Suprapubic skin (tissue), 4 donors: Measurements from ENCODE around the gene TYSND1. TPM values are rescaled to one million over a fixed set of nuclear protein-coding genes. Genes with fewer than 3 reads are reported as not detected.
"Not testable (repeated sequence)": the region's sequence is repeated elsewhere in the genome, so short reads cannot be mapped to it uniquely, and the experiment has no call there.

Experiments
- DNase-seq, 2 donors: peaks; one replicate each; pipeline ENCODE4 v3.0.0-alpha.2; 2019; ENCODE audit warnings: low spot score in 2 of 2
- H3K27ac ChIP-seq: fragments of 200-600 bp; sonication (generic); one replicate; pipeline ENCODE4 v1.5.1; 2019
- H3K27me3 ChIP-seq: fragments of 200-600 bp; sonication (generic); one replicate; pipeline ENCODE4 v1.5.1; 2019
- H3K36me3 ChIP-seq: fragments of 200-600 bp; sonication (generic); one replicate; pipeline ENCODE4 v1.5.1; 2019
- H3K4me1 ChIP-seq: fragments of 200-600 bp; sonication (generic); one replicate; pipeline ENCODE4 v1.5.1; 2019
- H3K4me3 ChIP-seq: fragments of 200-600 bp; sonication (generic); one replicate; pipeline ENCODE4 v1.5.1; 2019; ENCODE audit warnings: mild to moderate bottlenecking
- H3K9me3 ChIP-seq: fragments of 200-600 bp; sonication (generic); one replicate; pipeline ENCODE4 v1.5.1; 2019
- CTCF ChIP-seq, 2 donors: fragments of 200-600 bp in 1 of 2; fragments of 450-650 bp in 1 of 2; sonication (generic) in 1 of 2; IDR thresholded peaks; one replicate each; pipeline ENCODE4 v1.5.1; 2016 to 2019; ENCODE audit warnings: antibody characterized with exemption in 2 of 2, mild to moderate bottlenecking in 1 of 2, moderate library complexity in 1 of 2
- EP300 ChIP-seq: sonication (generic); formaldehyde crosslinking; IDR thresholded peaks from one replicate; pipeline ENCODE4 v1.6.1; 2017; ENCODE audit warnings: antibody characterized with exemption
- POLR2A ChIP-seq, 2 donors: fragments of 450-650 bp; IDR thresholded peaks; one replicate each; pipeline ENCODE4 v1.6.1; 2017; ENCODE audit warnings: antibody characterized with exemption in 2 of 2, mild to moderate bottlenecking in 2 of 2, moderate library complexity in 2 of 2
- POLR2AphosphoS5 ChIP-seq, 3 donors: sonication (generic); formaldehyde crosslinking; IDR thresholded peaks; one replicate each; pipeline ENCODE4 v1.6.1; 2017; ENCODE audit warnings: antibody characterized with exemption in 3 of 3
- WGBS: methylation state at CpG from one replicate; pipeline ENCODE4 v1.1.5; 2018; 5-methylcytosine and 5-hydroxymethylcytosine counted together
- total RNA-seq, 4 donors: library from RNA; depleted of rRNA; stranded (reverse); fragments of >200 nt; gene quantifications; one replicate each; pipeline ENCODE4 v1.1.0, GENCODE V29; 2016

Gene TYSND1
- total RNA-seq, 4 donors from 2014 or later = 32.7 to 42.5 (median 35.2) TPM

GRCh38 chr10:70125918-70126552 lies 20.5 kb downstream of the TYSND1 start:
- H3K27ac ChIP-seq = no peak overlapping the region
- TF ChIP-seq POLR2AphosphoS5 (IDR thresholded peaks at IDR 0.05) (no peak), POLR2A (IDR thresholded peaks at IDR 0.05) (no peak), CTCF (IDR thresholded peaks at IDR 0.05) (no peak), EP300 (no peak)
- no peak overlapping the region for H3K4me3 ChIP-seq
- WGBS = 82% methylated on average over 5 of the region's 5 CpGs
- no peaks in the 10 kb centered on the region for H3K9me3 ChIP-seq
- H3K27me3 ChIP-seq = no peaks in the 10 kb centered on the region
- peaks cover 13% of the 10 kb centered on the region for H3K36me3 ChIP-seq
- no peak for DNase-seq
- peaks cover 4% of the 10 kb centered on the region for H3K4me1 ChIP-seq

GRCh38 chr10:70124918-70125317 lies 21.6 kb downstream of the TYSND1 start:
- 100% methylated on average over 3 of the region's 3 CpGs for WGBS
- no peak overlapping the region for H3K4me3 ChIP-seq
- peaks cover 24% of the 10 kb centered on the region for H3K36me3 ChIP-seq
- H3K9me3 ChIP-seq = no peaks in the 10 kb centered on the region
- no peak overlapping the region for H3K27ac ChIP-seq
- TF ChIP-seq CTCF (IDR thresholded peaks at IDR 0.05) (no peak), POLR2AphosphoS5 (IDR thresholded peaks at IDR 0.05) (no peak), EP300 (no peak), POLR2A (IDR thresholded peaks at IDR 0.05) (no peak)
- DNase-seq = no peak
- H3K4me1 ChIP-seq = peaks cover 10% of the 10 kb centered on the region
- H3K27me3 ChIP-seq = no peaks in the 10 kb centered on the region

- H3K4me3 ChIP-seq = no peak overlapping the region
- TF ChIP-seq EP300 (no peak), POLR2A (IDR thresholded peaks at IDR 0.05) (no peak), POLR2AphosphoS5 (IDR thresholded peaks at IDR 0.05) (no peak), CTCF (IDR thresholded peaks at IDR 0.05) (no peak)
- 94% methylated on average over 1 of the region's 1 CpG for WGBS
- H3K27ac ChIP-seq = no peak overlapping the region
- no peak for DNase-seq
- no peaks in the 10 kb centered on the region for H3K9me3 ChIP-seq
- H3K27me3 ChIP-seq = no peaks in the 10 kb centered on the region
- peaks cover 28% of the 10 kb centered on the region for H3K36me3 ChIP-seq
- H3K4me1 ChIP-seq = peaks cover 15% of the 10 kb centered on the region
Observed at GRCh38 chr10:70124415-70124814, 22.1 kb downstream of the TYSND1 start.

GRCh38 chr10:70123817-70124216 lies 22.7 kb downstream of the TYSND1 start:
- Histone ChIP-seq H3K9me3 (no peaks in the 10 kb centered on the region), H3K27me3 (no peaks in the 10 kb centered on the region), H3K27ac (no peak overlapping the region), H3K4me3 (no peak overlapping the region), H3K36me3 (peaks cover 28% of the 10 kb centered on the region), H3K4me1 (peaks cover 16% of the 10 kb centered on the region)
- WGBS = 90% methylated on average over 10 of the region's 10 CpGs
- no peak for TF ChIP-seq POLR2AphosphoS5 (IDR thresholded peaks at IDR 0.05)
- no peak for TF ChIP-seq CTCF (IDR thresholded peaks at IDR 0.05)
- TF ChIP-seq POLR2A (IDR thresholded peaks at IDR 0.05) = no peak
- no peak for TF ChIP-seq EP300
- no peak for DNase-seq

GRCh38 chr10:70123166-70123565 lies 23.3 kb downstream of the TYSND1 start:
- H3K9me3 ChIP-seq, DNase-seq, H3K27ac ChIP-seq, H3K4me3 ChIP-seq, H3K27me3 ChIP-seq: not testable (repeated sequence)
- 97% methylated on average over 9 of the region's 9 CpGs for WGBS
- Histone ChIP-seq H3K36me3 (peaks cover 28% of the 10 kb centered on the region), H3K4me1 (peaks cover 16% of the 10 kb centered on the region)

- Histone ChIP-seq H3K27me3 (no peaks in the 10 kb centered on the region), H3K4me3 (no peak overlapping the region), H3K9me3 (no peaks in the 10 kb centered on the region), H3K27ac (no peak overlapping the region), H3K4me1 (peaks cover 16% of the 10 kb centered on the region), H3K36me3 (peaks cover 29% of the 10 kb centered on the region)
- TF ChIP-seq POLR2A (IDR thresholded peaks at IDR 0.05) (no peak), POLR2AphosphoS5 (IDR thresholded peaks at IDR 0.05) (no peak), EP300 (no peak), CTCF (IDR thresholded peaks at IDR 0.05) (no peak)
- DNase-seq = no peak
- 86% methylated on average over 5 of the region's 5 CpGs for WGBS
Observed at GRCh38 chr10:70122742-70123141, 23.8 kb downstream of the TYSND1 start.
